ENCODE measurements around the gene TFDP1.

The TFDP1 gene

GRCh38 chr13:113605461-113605860 is 20.9 kb downstream of the TFDP1 start:
- H3K27me3 ChIP-seq (ENCODE audit: low read length), result no peaks in the 10 kb centered on the region
- H3K36me3 ChIP-seq (ENCODE audit: low read length), result peaks cover 2% of the 10 kb centered on the region; the same call in 1 of the 2 replicates
- no peaks in the 10 kb centered on the region for H3K9me2 ChIP-seq (replicated peaks; ENCODE audit: insufficient read depth, low read length)
- H3K4me3 ChIP-seq (ENCODE audit: insufficient read depth, low read length, poor library complexity, severe bottlenecking), result no peak overlapping the region
- H3F3A ChIP-seq (ENCODE audit: insufficient read depth), result no peaks in the 10 kb centered on the region
- no peak overlapping the region for H2AFZ ChIP-seq (ENCODE audit: low read depth, low read length, severe bottlenecking)
- peaks cover 100% of the 10 kb centered on the region for H3K79me2 ChIP-seq (ENCODE audit: insufficient read depth, low read length)
- no peak overlapping the region for H3K9ac ChIP-seq (ENCODE audit: low read length)
- H4K20me1 ChIP-seq (ENCODE audit: low read depth, low read length), result peaks cover 10% of the 10 kb centered on the region
- no peaks in the 10 kb centered on the region for H3K9me3 ChIP-seq (ENCODE audit: insufficient read depth, low read length)
- TF ChIP-seq CTCF (IDR thresholded peaks at IDR 0.05; ENCODE audit: insufficient read depth, low read length, poor library complexity, severe bottlenecking) (no peak), EZH2phosphoT487 (conservative IDR thresholded peaks at IDR 0.05; ENCODE audit: low read length) (no peak)
- H3K27ac ChIP-seq (ENCODE audit: low read depth, low read length), result no peak overlapping the region
- H3K4me2 ChIP-seq (ENCODE audit: low read depth, low read length, poor library complexity, severe bottlenecking), result no peak overlapping the region

GRCh38 chr13:113605866-113606438 is 21.4 kb downstream of the TFDP1 start:
- no peak overlapping the region for H3K9ac ChIP-seq (ENCODE audit: low read length)

GRCh38 chr13:113607056-113607888 is 22.7 kb downstream of the TFDP1 start:
- no peak overlapping the region for H3K4me3 ChIP-seq (ENCODE audit: insufficient read depth, low read length, poor library complexity, severe bottlenecking)
- H3K9me2 ChIP-seq (replicated peaks; ENCODE audit: insufficient read depth, low read length), result no peaks in the 10 kb centered on the region
- H3K9me3 ChIP-seq (ENCODE audit: insufficient read depth, low read length), result no peaks in the 10 kb centered on the region
- no peak overlapping the region for H3K4me2 ChIP-seq (ENCODE audit: low read depth, low read length, poor library complexity, severe bottlenecking)
- H4K20me1 ChIP-seq (ENCODE audit: low read depth, low read length), result peaks cover 10% of the 10 kb centered on the region
- no peaks in the 10 kb centered on the region for H3K27me3 ChIP-seq (ENCODE audit: low read length)
- no peaks in the 10 kb centered on the region for H3F3A ChIP-seq (ENCODE audit: insufficient read depth)
- H2AFZ ChIP-seq (ENCODE audit: low read depth, low read length, severe bottlenecking), result no peak overlapping the region
- H3K79me2 ChIP-seq (ENCODE audit: insufficient read depth, low read length), result peaks cover 100% of the 10 kb centered on the region
- no peak overlapping the region for H3K27ac ChIP-seq (ENCODE audit: low read depth, low read length)
- no peak overlapping the region for H3K9ac ChIP-seq (ENCODE audit: low read length)
- H3K36me3 ChIP-seq (ENCODE audit: low read length), result peaks cover 7% of the 10 kb centered on the region; the same call in 1 of the 2 replicates
- TF ChIP-seq CTCF (IDR thresholded peaks at IDR 0.05; ENCODE audit: insufficient read depth, low read length, poor library complexity, severe bottlenecking) (no peak), EZH2phosphoT487 (conservative IDR thresholded peaks at IDR 0.05; ENCODE audit: low read length) (no peak)

More at GRCh38 chr13:113605866-113606438, 21.4 kb downstream of the TFDP1 start:
- no peaks in the 10 kb centered on the region for H3K9me3 ChIP-seq (ENCODE audit: insufficient read depth, low read length)
- no peak for TF ChIP-seq EZH2phosphoT487 (conservative IDR thresholded peaks at IDR 0.05; ENCODE audit: low read length)
- TF ChIP-seq CTCF (IDR thresholded peaks at IDR 0.05; ENCODE audit: insufficient read depth, low read length, poor library complexity, severe bottlenecking), result no peak
- peaks cover 100% of the 10 kb centered on the region for H3K79me2 ChIP-seq (ENCODE audit: insufficient read depth, low read length)
- H4K20me1 ChIP-seq (ENCODE audit: low read depth, low read length), result peaks cover 10% of the 10 kb centered on the region
- no peaks in the 10 kb centered on the region for H3K27me3 ChIP-seq (ENCODE audit: low read length)
- H3F3A ChIP-seq (ENCODE audit: insufficient read depth), result no peaks in the 10 kb centered on the region
- no peak overlapping the region for H2AFZ ChIP-seq (ENCODE audit: low read depth, low read length, severe bottlenecking)
- peaks cover 7% of the 10 kb centered on the region; the same call in 1 of the 2 replicates for H3K36me3 ChIP-seq (ENCODE audit: low read length)
- H3K4me3 ChIP-seq (ENCODE audit: insufficient read depth, low read length, poor library complexity, severe bottlenecking), result no peak overlapping the region
- no peaks in the 10 kb centered on the region for H3K9me2 ChIP-seq (replicated peaks; ENCODE audit: insufficient read depth, low read length)
- H3K27ac ChIP-seq (ENCODE audit: low read depth, low read length), result no peak overlapping the region
- H3K4me2 ChIP-seq (ENCODE audit: low read depth, low read length, poor library complexity, severe bottlenecking), result no peak overlapping the region
